Large intestine (tissue), 12 donors: ENCODE results near the gene TRMT61B. TPM values are rescaled to one million over a fixed set of nuclear protein-coding genes. Genes with fewer than 3 reads are reported as not detected.

Experiments used
- DNase-seq, 2 donors: peaks; one replicate each; pipeline versions ENCODE4 v3.0.0 to v3.0.0-alpha.2; 2013
- H3K27ac ChIP-seq: one replicate; pipeline ENCODE4 v1.5.1; 2013; ENCODE audit warnings: low read length
- H3K27me3 ChIP-seq: 2 replicates; pipeline ENCODE4 v1.6.1; 2013; ENCODE audit warnings: low read length; ENCODE audit not compliant: control insufficient read depth, insufficient read depth
- H3K36me3 ChIP-seq: 2 replicates; pipeline ENCODE4 v1.6.1; 2013; ENCODE audit warnings: low read length; ENCODE audit not compliant: control insufficient read depth, insufficient read depth
- H3K4me1 ChIP-seq: one replicate; pipeline ENCODE4 v1.6.1; 2013; ENCODE audit warnings: low read length; ENCODE audit not compliant: control insufficient read depth, insufficient read depth
- H3K4me3 ChIP-seq: one replicate; pipeline ENCODE4 v1.5.1; 2013; ENCODE audit warnings: low read length
- H3K9me3 ChIP-seq: one replicate; pipeline ENCODE4 v1.6.1; 2013; ENCODE audit warnings: mild to moderate bottlenecking, low read depth, low read length, moderate library complexity; ENCODE audit not compliant: control insufficient read depth
- WGBS: methylation state at CpG from one replicate; pipeline ENCODE4 v1.1.5; 2013; ENCODE audit warnings: low lambda C conversion rate; ENCODE audit not compliant: insufficient coverage; 5-methylcytosine and 5-hydroxymethylcytosine counted together
- long read RNA-seq, 11 donors: transcript quantifications; one replicate each; lab custom pipeline, GENCODE V29; 2026
- polyA plus RNA-seq: library from polyadenylated mRNA; unstranded; fragments of 120-200 nt; gene quantifications from one replicate; pipeline ENCODE4 v1.2.1, GENCODE V29; 2013

Gene TRMT61B
- polyA plus RNA-seq, result 15.8 TPM
- long read RNA-seq, donor 1, partial matches to known transcripts, result 0 of 4 reads
- long read RNA-seq, donor 1, other reads (novel, unspliced or antisense), result 0 of 4 reads
- long read RNA-seq, donor 2, transcript TRMT61B-201 (7 exons, 1,836 nt), result major isoform, 10 of 10 reads
- long read RNA-seq, donor 2, partial matches to known transcripts, result 0 of 10 reads
- long read RNA-seq, donor 2, other reads (novel, unspliced or antisense), result 0 of 10 reads
- long read RNA-seq, donor 3, result 0 reads
- long read RNA-seq, donor 4, result 0 reads
- long read RNA-seq, donor 5, transcript TRMT61B-201 (7 exons, 1,836 nt), result major isoform, 9 of 9 reads
- long read RNA-seq, donor 5, partial matches to known transcripts, result 0 of 9 reads
- long read RNA-seq, donor 5, other reads (novel, unspliced or antisense), result 0 of 9 reads
- long read RNA-seq, donor 6, result 0 reads
- long read RNA-seq, donor 7, partial matches to known transcripts, result 0 of 1 reads
- long read RNA-seq, donor 7, other reads (novel, unspliced or antisense), result 0 of 1 reads
- long read RNA-seq, donor 8, transcript TRMT61B-201 (7 exons, 1,836 nt), result major isoform, 6 of 6 reads
- long read RNA-seq, donor 8, partial matches to known transcripts, result 0 of 6 reads
- long read RNA-seq, donor 8, other reads (novel, unspliced or antisense), result 0 of 6 reads
- long read RNA-seq, donor 9, transcript TRMT61B-201 (7 exons, 1,836 nt), result major isoform, 7 of 7 reads
- long read RNA-seq, donor 9, partial matches to known transcripts, result 0 of 7 reads
- long read RNA-seq, donor 9, other reads (novel, unspliced or antisense), result 0 of 7 reads
- long read RNA-seq, donor 10, partial matches to known transcripts, result 0 of 3 reads
- long read RNA-seq, donor 10, other reads (novel, unspliced or antisense), result 0 of 3 reads
- long read RNA-seq, donor 11, transcript TRMT61B-201 (7 exons, 1,836 nt), result major isoform, 7 of 7 reads
- long read RNA-seq, donor 11, partial matches to known transcripts, result 0 of 7 reads
- long read RNA-seq, donor 11, other reads (novel, unspliced or antisense), result 0 of 7 reads

DNA sequence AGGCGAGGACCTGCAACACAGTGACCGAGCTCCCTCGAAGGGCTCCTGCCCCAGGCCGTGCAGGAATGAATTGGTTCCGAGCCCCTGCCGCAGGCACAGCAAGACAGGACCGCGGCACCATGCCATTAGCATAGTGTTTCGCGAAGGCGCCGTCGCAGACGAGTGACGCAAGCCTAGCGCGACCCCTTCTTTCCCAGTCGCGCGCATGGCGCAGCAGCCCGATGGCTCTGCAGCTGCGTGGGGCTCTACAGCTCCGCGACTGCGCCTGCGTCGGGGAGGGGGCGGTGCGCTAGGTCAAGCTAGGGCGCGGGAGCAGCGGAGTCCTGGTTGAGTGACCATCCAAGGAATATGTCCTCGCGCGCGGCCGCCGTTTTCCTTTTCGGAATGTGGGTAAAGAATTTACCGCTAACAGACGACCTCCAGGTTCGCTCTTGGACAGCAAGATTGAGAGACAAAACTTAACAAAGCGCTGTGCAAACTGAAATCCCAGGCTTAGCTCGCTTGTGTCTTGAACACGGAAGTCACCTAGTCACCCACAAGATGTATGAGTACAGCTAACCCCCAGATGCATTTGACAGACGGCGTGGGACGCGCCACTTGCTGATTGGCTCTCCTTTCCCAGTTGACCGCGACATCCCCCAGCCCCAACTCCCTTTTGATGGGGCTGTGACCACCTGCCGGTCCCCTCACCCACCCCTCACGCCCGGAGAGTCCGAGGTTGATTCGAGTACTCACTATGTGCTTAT, at the start of gene TRMT61B:
TRMT61B (minus strand) TSS at position 164 of the 746 bp plus-strand sequence; CDS start at position 132, 32 bp downstream.
- H3K4me3 ChIP-seq, result peak within 1 kb of the TSS; percentile 80
- H3K4me1 ChIP-seq, result peaks cover 7% of the 10 kb centered on the region
- H3K36me3 ChIP-seq, result no peaks in the 10 kb centered on the region
- H3K27me3 ChIP-seq, result no peaks in the 10 kb centered on the region
- peak within 1 kb of the TSS; percentile 61 for H3K27ac ChIP-seq
- H3K9me3 ChIP-seq, result no peaks in the 10 kb centered on the region
- peak; percentile 97 for DNase-seq
- no CpG with 5 or more reads among the region's 57 CpGs for WGBS

DNA sequence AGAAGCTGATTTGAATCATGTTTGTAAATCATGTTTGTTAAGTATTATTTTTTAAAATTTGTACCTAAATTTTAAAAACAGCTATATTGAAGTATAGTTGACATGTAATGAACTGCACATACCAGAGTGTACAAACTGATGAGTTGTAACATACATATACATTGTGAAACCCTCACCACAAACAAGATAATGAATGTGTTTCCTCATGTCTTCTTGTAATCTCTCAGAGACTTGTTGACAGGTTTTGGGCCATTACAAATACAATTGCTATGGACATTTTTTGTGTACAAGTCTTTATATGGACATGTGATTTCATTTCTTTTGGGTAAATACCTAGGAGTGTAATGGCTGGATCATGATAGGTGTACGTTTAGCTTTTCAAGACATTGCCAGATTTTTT, 45.8 kb upstream of the TRMT61B start:
- H3K4me3 ChIP-seq, result no peak overlapping the region
- no peak overlapping the region for H3K27ac ChIP-seq
- no peaks in the 10 kb centered on the region for H3K4me1 ChIP-seq
- WGBS, result 100% methylated on average over 1 of the region's 1 CpG
- DNase-seq, result no peak
- no peaks in the 10 kb centered on the region for H3K9me3 ChIP-seq
- H3K36me3 ChIP-seq, result peaks cover 49% of the 10 kb centered on the region
- no peaks in the 10 kb centered on the region for H3K27me3 ChIP-seq

DNA sequence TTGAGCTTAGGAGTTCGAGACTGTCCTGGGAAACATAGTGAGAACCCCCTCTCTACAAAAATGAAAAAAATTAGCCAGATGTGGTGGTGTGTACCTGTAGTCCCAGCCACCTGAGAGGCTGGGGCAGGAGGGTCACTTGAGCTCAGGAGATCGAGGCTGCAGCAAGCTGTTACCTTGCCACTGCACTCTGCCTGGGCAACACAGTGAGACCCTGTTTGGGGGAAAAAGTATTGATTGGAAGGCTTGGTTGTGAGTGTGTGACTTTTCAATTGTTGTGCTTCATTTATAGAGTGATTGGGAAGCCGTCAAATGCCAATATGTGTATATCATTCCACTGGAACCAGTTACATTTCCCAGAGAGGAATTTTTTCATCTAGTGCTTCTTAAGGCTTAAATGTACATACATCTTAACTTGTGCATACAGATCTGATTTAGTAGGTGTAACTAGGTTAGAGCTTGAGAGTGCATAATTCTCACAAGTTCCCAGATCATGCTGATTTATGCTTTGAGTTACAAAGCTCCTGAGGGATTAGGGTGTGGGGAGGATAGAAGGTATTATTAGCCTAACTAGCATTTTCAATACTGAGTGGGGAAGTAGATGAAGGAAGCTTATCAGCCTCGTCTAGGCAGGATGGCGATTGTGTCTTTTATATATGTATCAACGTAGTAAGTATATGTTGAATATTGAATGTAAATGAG, 39.7 kb upstream of the TRMT61B start:
- Histone ChIP-seq H3K9me3 (no peaks in the 10 kb centered on the region), H3K27ac (no peak overlapping the region), H3K27me3 (no peaks in the 10 kb centered on the region), H3K36me3 (peaks cover 61% of the 10 kb centered on the region), H3K4me3 (no peak overlapping the region), H3K4me1 (no peaks in the 10 kb centered on the region)
- no peak for DNase-seq
- 95% methylated on average over 3 of the region's 6 CpGs for WGBS

DNA sequence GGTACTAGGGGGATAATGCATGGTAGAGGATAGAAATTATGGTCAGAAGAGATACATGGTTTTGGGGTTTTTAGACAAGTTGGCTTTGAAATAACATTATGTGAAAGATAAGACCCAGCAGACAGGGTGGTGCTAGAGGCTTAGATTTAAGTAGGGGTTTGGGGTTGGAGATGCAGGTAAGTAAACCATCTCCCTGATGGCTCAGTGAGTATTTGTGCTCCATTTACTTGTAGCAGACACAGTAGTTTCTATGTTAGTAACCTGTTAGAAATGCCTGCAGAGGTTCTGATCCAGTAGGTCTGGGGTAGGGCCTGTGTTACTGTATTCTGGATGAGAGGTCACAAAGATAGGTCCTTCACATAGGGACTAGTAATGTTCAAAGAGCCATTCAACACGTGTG, 38.1 kb upstream of the TRMT61B start:
- WGBS, result no CpG with 5 or more reads among the region's 1 CpG
- H3K4me1 ChIP-seq, result no peaks in the 10 kb centered on the region
- no peaks in the 10 kb centered on the region for H3K9me3 ChIP-seq
- peaks cover 52% of the 10 kb centered on the region for H3K36me3 ChIP-seq
- H3K27me3 ChIP-seq, result no peaks in the 10 kb centered on the region
- H3K4me3 ChIP-seq, result no peak overlapping the region
- DNase-seq, result no peak
- no peak overlapping the region for H3K27ac ChIP-seq

DNA sequence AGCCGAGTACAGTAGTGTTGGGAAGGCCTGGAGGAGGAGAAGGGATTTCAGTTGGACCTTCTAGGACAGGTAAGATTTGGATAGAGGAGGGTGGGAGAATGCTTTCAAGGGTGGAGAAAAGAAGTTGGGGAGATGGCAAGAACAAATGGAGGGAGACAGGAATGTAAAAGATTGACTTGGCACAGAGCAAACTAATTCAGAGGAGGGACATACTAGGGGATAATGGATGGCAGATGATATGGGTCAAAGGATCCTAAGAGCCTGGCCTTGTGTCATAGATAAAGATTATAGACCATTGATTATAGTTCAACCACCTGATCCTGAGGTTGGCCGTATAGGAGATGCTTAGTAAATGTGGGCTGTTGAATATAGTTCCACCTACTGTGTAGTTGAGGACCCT, 36.7 kb upstream of the TRMT61B start:
- H3K36me3 ChIP-seq, result peaks cover 48% of the 10 kb centered on the region
- WGBS, result 100% methylated on average over 1 of the region's 2 CpGs

DNA sequence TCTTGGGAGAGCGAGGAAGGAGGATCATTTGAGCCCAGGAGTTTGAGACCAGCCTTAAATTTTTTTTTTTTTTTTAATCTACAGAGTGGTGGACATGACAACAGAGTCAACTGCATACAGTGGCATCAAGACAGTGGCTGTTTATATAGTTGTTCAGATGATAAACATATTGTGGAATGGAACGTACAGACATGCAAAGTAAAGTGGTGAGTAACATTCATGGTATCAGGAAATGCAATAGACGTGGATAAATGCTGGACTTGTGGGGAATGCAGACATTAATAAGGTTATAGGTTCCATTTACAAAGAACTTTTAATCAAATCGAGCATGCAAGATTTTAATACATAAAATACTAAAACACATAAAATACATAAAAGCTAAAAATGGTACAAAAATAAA, 36.3 kb upstream of the TRMT61B start:
- WGBS, result 100% methylated on average over 2 of the region's 4 CpGs
- no peak overlapping the region for H3K4me3 ChIP-seq
- H3K4me1 ChIP-seq, result no peaks in the 10 kb centered on the region
- peaks cover 46% of the 10 kb centered on the region for H3K36me3 ChIP-seq
- no peaks in the 10 kb centered on the region for H3K9me3 ChIP-seq
- no peak overlapping the region for H3K27ac ChIP-seq
- no peaks in the 10 kb centered on the region for H3K27me3 ChIP-seq
- DNase-seq, result no peak

More for the DNA sequence above, 36.7 kb upstream of the TRMT61B start:
- no peak for DNase-seq
- no peak overlapping the region for H3K4me3 ChIP-seq
- no peak overlapping the region for H3K27ac ChIP-seq
- no peaks in the 10 kb centered on the region for H3K4me1 ChIP-seq
- no peaks in the 10 kb centered on the region for H3K9me3 ChIP-seq
- H3K27me3 ChIP-seq, result no peaks in the 10 kb centered on the region

DNA sequence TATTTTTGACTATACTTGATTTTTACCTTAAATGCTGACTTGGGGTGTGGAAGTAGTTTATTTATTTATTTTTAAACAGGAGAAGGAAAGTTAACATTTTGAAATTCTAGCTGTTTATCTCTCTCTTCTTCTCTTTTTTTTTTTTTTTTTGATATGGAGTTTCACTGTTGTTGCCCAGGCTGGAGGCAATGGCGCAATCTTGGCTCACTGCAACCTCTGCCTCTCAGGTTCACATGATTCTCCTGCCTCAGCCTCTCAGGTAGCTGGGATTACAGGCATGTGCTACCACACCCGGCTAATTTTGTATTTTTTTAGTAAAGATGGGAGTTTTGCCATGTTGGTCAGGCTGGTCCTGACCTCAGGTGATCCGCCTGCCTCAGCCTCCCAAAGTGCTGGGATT, 35.4 kb upstream of the TRMT61B start:
- H3K4me3 ChIP-seq, result no peak overlapping the region
- no CpG with 5 or more reads among the region's 3 CpGs for WGBS

DNA sequence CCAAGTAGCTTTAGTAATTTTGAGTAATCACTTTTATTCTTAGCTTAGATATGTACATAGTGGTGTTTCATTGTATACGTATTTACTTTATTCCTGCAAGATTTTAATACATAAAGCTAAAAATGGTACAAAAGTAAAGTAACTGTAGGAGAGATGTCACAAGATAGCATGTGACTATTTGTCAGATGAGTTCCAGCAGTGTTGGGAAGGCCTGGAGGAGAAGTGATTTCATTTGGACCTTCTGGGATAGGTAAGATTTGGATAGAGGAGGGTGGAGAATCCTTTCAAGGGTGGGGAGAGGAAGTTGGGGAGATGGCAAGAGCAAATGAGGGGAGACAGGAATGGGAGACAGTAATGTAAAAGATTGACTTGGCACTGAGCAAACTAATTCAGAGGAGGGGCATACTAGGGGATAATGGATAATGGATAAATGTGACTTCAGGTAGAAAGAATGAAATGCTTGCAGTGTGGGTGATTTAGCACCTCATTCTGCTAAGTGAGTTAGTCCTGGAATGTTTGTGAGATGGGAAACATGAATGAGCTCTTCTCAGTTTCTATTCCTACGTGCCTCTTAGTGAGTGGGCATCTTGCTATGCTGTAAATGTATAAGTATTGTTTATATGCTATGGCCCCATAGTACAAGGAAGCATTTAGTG, 34.8 kb upstream of the TRMT61B start:
- DNase-seq, result no peak
- no peaks in the 10 kb centered on the region for H3K27me3 ChIP-seq
- H3K36me3 ChIP-seq, result peaks cover 44% of the 10 kb centered on the region
- no peaks in the 10 kb centered on the region for H3K4me1 ChIP-seq
- 0% methylated on average over 1 of the region's 2 CpGs for WGBS
- no peak overlapping the region for H3K27ac ChIP-seq
- no peak overlapping the region for H3K4me3 ChIP-seq
- no peaks in the 10 kb centered on the region for H3K9me3 ChIP-seq

More for the DNA sequence above, 35.4 kb upstream of the TRMT61B start:
- DNase-seq, result no peak
- Histone ChIP-seq H3K27ac (no peak overlapping the region), H3K9me3 (no peaks in the 10 kb centered on the region), H3K4me1 (no peaks in the 10 kb centered on the region), H3K27me3 (no peaks in the 10 kb centered on the region), H3K36me3 (peaks cover 46% of the 10 kb centered on the region)

DNA sequence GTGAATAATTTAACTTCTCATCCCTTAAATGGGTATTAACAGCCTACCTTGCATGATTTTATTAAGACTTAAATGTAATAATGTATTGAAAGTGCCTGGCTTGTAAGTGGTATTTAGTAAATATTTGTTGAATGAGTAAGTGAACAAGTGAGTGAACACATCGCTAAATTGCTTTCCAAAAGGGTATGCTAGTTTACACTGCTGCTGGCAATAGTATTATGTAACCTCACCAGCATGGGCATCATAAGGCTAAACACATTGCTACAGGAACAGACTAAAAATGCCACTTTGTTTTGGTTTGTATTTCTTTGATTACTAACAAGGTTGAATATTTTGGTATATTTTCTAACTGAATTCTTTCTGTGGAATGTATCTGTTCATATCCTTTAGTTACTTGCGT, 34.2 kb upstream of the TRMT61B start:
- 89% methylated on average over 1 of the region's 2 CpGs for WGBS
- H3K4me3 ChIP-seq, result no peak overlapping the region
- H3K27ac ChIP-seq, result no peak overlapping the region
- DNase-seq, result no peak
- no peaks in the 10 kb centered on the region for H3K9me3 ChIP-seq
- no peaks in the 10 kb centered on the region for H3K27me3 ChIP-seq
- H3K36me3 ChIP-seq, result peaks cover 37% of the 10 kb centered on the region
- no peaks in the 10 kb centered on the region for H3K4me1 ChIP-seq
